Measurements from ENCODE around the gene HSPA1B. TPM values are rescaled to one million over a fixed set of nuclear protein-coding genes. Genes with fewer than 3 reads are reported as not detected.
"Not testable (repeated sequence)": the region's sequence is repeated elsewhere in the genome, so short reads cannot be mapped to it uniquely, and the experiment has no call there.

The HSPA1B gene
- total and polyA plus RNA-seq, 3 experiments from 2014 or later = 5.0 to 81.4 (median 80.9) TPM

DNA sequence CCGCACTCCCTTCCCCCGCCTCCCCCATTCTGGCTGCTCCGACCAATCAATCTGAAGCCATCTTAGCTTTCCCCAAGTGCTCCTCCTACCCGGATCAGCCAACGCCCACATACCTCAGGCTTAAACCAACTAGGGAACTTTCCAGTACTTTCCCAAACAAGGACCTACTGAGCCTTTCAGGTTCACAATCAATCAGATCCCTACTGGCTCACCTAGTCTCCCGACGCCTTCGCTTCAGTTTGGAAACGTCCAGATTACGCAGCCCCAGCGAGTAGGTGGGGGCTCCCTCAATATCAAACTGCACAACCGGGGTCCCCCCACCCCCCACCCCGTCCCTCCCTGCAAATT is 12.9 kb upstream of the HSPA1B start:
- Mint-ChIP-seq H3K27me3 (no peaks in the 10 kb centered on the region), H3K36me3 (peaks cover 8 to 36% (median 9%) of the 10 kb centered on the region in 3 donors), H3K9me3 (no peaks in the 10 kb centered on the region), H3K27ac (peak overlapping the region; percentile 89 to 97 (median 94)), H3K4me3 (peak overlapping the region; percentile 93 to 99 (median 96)), H3K4me1 (peaks cover 38 to 58% (median 51%) of the 10 kb centered on the region in 3 donors)
- CTCF ChIA-PET = interaction anchor here (0.6 to 3.2 kb wide), 12 partner anchors 8 to 162 kb away, joined by 3 to 13 read pairs (median 4); partner anchors contain the start of genes BAG6, LSM2 and VARS1
- DNase-seq = peak; percentile 54 to 79 (median 69)
- Histone ChIP-seq H3K4me3 (ENCODE audit: low read length) (peak overlapping the region; percentile 70), H3K9me3 (ENCODE audit: low read length) (no peaks in the 10 kb centered on the region), H3K27me3 (ENCODE audit: insufficient read depth, low read length, poor library complexity, severe bottlenecking) (no peaks in the 10 kb centered on the region), H3K36me3 (ENCODE audit: insufficient read depth, low read length) (peaks cover 8% of the 10 kb centered on the region), H3K4me1 (ENCODE audit: insufficient read depth, low read length) (peaks cover 30% of the 10 kb centered on the region), H3K27ac (ENCODE audit: low read depth, low read length) (peak overlapping the region; percentile 85)
- POLR2A ChIA-PET = interaction anchor here (0.6 to 1.9 kb wide), 14 partner anchors 8 to 255 kb away, joined by 3 to 18 read pairs (median 4); partner anchors contain the start of genes HSPA1B, LSM2, NEU1 and VARS1

DNA sequence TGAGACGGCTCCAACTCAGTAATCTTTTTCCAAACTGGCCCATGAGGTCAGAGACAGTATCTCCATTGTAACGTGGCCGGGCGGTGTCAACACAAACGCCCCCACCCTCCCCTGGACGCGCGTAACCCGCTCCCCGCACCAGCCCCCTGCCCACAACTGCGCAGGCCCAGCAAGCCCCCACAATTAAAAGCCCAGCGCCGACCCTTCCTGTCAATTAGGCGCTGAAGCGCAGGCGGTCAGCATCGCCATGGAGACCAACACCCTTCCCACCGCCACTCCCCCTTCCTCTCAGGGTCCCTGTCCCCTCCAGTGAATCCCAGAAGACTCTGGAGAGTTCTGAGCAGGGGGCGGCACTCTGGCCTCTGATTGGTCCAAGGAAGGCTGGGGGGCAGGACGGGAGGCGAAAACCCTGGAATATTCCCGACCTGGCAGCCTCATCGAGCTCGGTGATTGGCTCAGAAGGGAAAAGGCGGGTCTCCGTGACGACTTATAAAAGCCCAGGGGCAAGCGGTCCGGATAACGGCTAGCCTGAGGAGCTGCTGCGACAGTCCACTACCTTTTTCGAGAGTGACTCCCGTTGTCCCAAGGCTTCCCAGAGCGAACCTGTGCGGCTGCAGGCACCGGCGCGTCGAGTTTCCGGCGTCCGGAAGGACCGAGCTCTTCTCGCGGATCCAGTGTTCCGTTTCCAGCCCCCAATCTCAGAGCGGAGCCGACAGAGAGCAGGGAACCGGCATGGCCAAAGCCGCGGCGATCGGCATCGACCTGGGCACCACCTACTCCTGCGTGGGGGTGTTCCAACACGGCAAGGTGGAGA is 12.3 kb upstream of the HSPA1B start, which contains the start of the genes HSPA1A and HSPA1L:
HSPA1A (plus strand) TSS at position 519 of the 814 bp plus-strand sequence; CDS start at position 733, 214 bp downstream.
HSPA1L (minus strand) TSS at position 259 of the 814 bp plus-strand sequence. CDS start 3,311 bp downstream, outside the sequence.
- H3K27ac ChIP-seq (ENCODE audit: low read depth, low read length) = peak within 1 kb of the TSS; percentile 88
- Mint-ChIP-seq H3K27me3 (no peaks in the 10 kb centered on the region), H3K36me3 (peaks cover 4 to 32% (median 6%) of the 10 kb centered on the region in 3 donors), H3K4me1 (peaks cover 41 to 58% (median 52%) of the 10 kb centered on the region in 3 donors), H3K4me3 (peak within 1 kb of the TSS; percentile 93 to 99 (median 96)), H3K9me3 (no peaks in the 10 kb centered on the region), H3K27ac (peak within 1 kb of the TSS; percentile 89 to 97 (median 94))
- DNase-seq = peak; percentile 35 to 70 (median 49)
- peaks cover 36% of the 10 kb centered on the region for H3K4me1 ChIP-seq (ENCODE audit: insufficient read depth, low read length)
- no peaks in the 10 kb centered on the region for H3K27me3 ChIP-seq (ENCODE audit: insufficient read depth, low read length, poor library complexity, severe bottlenecking)
- no peaks in the 10 kb centered on the region for H3K9me3 ChIP-seq (ENCODE audit: low read length)
- ChIA-PET POLR2A (interaction anchor here (0.6 to 1.9 kb wide), 11 partner anchors 9 to 256 kb away, joined by 3 to 18 read pairs (median 5); partner anchors contain the start of genes DXO, HSPA1B, LSM2 and NEU1), CTCF (interaction anchor here (0.8 to 1.9 kb wide), 8 partner anchors 9 to 162 kb away, joined by 3 to 9 read pairs (median 4); partner anchors contain the start of genes BAG6 and LSM2)
- peaks cover 7% of the 10 kb centered on the region for H3K36me3 ChIP-seq (ENCODE audit: insufficient read depth, low read length)
- peak within 1 kb of the TSS; percentile 70 for H3K4me3 ChIP-seq (ENCODE audit: low read length)

GRCh38 chr6:31817133-31817928 is 10.2 kb upstream of the HSPA1B start:
- H3K27me3 Mint-ChIP-seq; H3K27me3 ChIP-seq (ENCODE audit: insufficient read depth, low read length, poor library complexity, severe bottlenecking); H3K9me3 Mint-ChIP-seq; H3K9me3 ChIP-seq (ENCODE audit: low read length); H3K36me3 ChIP-seq (ENCODE audit: insufficient read depth, low read length): not testable (repeated sequence)
- ChIA-PET CTCF (interaction anchor here (0.7 to 2.0 kb wide), 11 partner anchors 9 to 88 kb away, joined by 3 to 13 read pairs (median 5); partner anchors contain the start of genes DDAH2, HSPA1B and LSM2), POLR2A (interaction anchor here (0.6 to 1.4 kb wide), 11 partner anchors 9 to 226 kb away, joined by 3 to 12 read pairs (median 5); partner anchors contain the start of genes ABHD16A, GPANK1, HSPA1B and LSM2)
- Histone ChIP-seq H3K4me1 (ENCODE audit: insufficient read depth, low read length) (peaks cover 48% of the 10 kb centered on the region), H3K4me3 (ENCODE audit: low read length) (peak overlapping the region; percentile 88), H3K27ac (ENCODE audit: low read depth, low read length) (peak overlapping the region; percentile 74)
- Mint-ChIP-seq H3K27ac (peak overlapping the region; percentile 77 to 97 (median 82)), H3K4me1 (peaks cover 45 to 63% (median 60%) of the 10 kb centered on the region in 3 donors), H3K4me3 (peak overlapping the region; percentile 83 to 90 (median 88)), H3K36me3 (peaks cover 0 to 19% (median 0%) of the 10 kb centered on the region in 3 donors)
- peak in 1 of 5 donors; percentile 62 for DNase-seq

DNA sequence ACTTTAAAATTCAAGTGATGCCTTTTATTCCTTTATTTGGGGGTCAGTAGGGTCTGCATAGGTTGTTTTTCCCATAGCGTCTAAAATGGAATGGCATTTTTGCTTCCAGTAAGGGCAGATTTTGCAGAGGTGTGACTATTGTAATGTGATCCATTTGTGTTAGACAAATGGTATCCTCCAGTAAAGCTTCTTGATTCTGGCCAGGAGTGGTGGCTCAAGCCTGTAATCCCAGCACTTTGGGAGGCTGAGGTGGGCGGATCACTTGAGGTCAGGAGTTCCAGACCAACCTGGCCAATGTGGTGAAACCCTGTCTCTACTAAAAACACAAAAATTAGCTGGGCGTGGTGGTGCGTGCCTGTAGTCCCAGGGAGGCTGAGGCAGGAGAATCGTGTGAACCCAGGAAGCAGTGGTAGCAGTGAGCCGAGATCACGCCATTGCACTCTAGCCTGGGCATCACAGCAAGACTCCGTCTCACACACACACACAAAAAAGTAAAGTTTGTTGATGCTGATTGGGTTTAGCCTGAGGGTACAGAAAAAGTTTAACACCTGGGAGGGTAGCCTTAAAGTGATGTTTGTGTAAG is 9.5 kb upstream of the HSPA1B start:
- not testable (repeated sequence) for DNase-seq; H3K27me3 Mint-ChIP-seq; H3K9me3 Mint-ChIP-seq; H3K27me3 ChIP-seq (ENCODE audit: insufficient read depth, low read length, poor library complexity, severe bottlenecking); H3K9me3 ChIP-seq (ENCODE audit: low read length); H3K36me3 ChIP-seq (ENCODE audit: insufficient read depth, low read length)
- Mint-ChIP-seq H3K4me1 (peaks cover 44 to 63% (median 60%) of the 10 kb centered on the region in 3 donors), H3K4me3 (peak overlapping the region; percentile 83 to 90 (median 88)), H3K36me3 (peaks cover 0 to 20% (median 0%) of the 10 kb centered on the region in 3 donors), H3K27ac (peak overlapping the region; percentile 77 to 97 (median 82))
- CTCF ChIA-PET = interaction anchor here (0.7 to 2.0 kb wide), 11 partner anchors 8 to 88 kb away, joined by 3 to 13 read pairs (median 5); partner anchors contain the start of genes DDAH2 and LSM2
- Histone ChIP-seq H3K27ac (ENCODE audit: low read depth, low read length) (peak overlapping the region; percentile 74), H3K4me3 (ENCODE audit: low read length) (peak overlapping the region; percentile 88), H3K4me1 (ENCODE audit: insufficient read depth, low read length) (peaks cover 51% of the 10 kb centered on the region)
- POLR2A ChIA-PET = interaction anchor here (0.5 to 1.4 kb wide), 11 partner anchors 8 to 224 kb away, joined by 3 to 12 read pairs (median 5); partner anchors contain the start of genes ABHD16A, GPANK1, HSPA1B and LSM2

- H3K9me3 ChIP-seq (ENCODE audit: low read length) = no peaks in the 10 kb centered on the region
- peak overlapping the region; percentile 63 for H3K27ac ChIP-seq (ENCODE audit: low read depth, low read length)
- Mint-ChIP-seq H3K36me3 (peaks cover 0 to 17% (median 0%) of the 10 kb centered on the region in 3 donors), H3K4me1 (peaks cover 38 to 59% (median 48%) of the 10 kb centered on the region in 3 donors), H3K9me3 (no peaks in the 10 kb centered on the region), H3K27ac (peak overlapping the region in 6 of 8 donors; percentile 32 to 75 (median 56)), H3K27me3 (no peaks in the 10 kb centered on the region), H3K4me3 (peak overlapping the region; percentile 49 to 85 (median 70))
- no peaks in the 10 kb centered on the region for H3K36me3 ChIP-seq (ENCODE audit: insufficient read depth, low read length)
- H3K4me1 ChIP-seq (ENCODE audit: insufficient read depth, low read length) = peaks cover 42% of the 10 kb centered on the region
- no peak overlapping the region for H3K4me3 ChIP-seq (ENCODE audit: low read length)
- ChIA-PET POLR2A (interaction anchor here (0.6 kb wide), 2 partner anchors 81 to 159 kb away, joined by 3 read pairs; partner anchors contain the start of gene C6orf47), CTCF (interaction anchor here (0.6 to 2.1 kb wide), 4 partner anchors 14 to 176 kb away, joined by 3 to 9 read pairs (median 3); partner anchors contain the start of gene LSM2)
- H3K27me3 ChIP-seq (ENCODE audit: insufficient read depth, low read length, poor library complexity, severe bottlenecking) = no peaks in the 10 kb centered on the region
- DNase-seq = no peak
Measured at GRCh38 chr6:31819871-31820299, 7.7 kb upstream of the HSPA1B start.

DNA sequence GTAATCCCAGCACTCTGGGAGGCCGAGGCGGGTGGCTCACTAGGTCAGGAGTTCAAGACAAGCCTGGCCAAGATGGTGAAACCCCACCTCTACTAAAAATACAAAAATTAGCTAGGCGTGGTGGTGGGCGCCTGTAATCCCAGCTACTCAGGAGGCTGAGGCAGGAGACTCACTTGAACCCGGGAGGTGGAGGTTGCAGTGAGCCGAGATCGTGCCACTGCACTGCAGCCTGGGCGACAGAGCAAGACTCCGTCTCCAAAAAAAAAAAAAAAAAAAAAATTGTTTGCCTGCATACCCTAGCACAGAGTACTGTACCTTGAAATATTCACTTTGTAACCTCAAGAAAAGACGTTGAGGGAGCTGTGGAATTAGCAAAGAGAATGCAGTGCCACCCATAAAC is 7.1 kb upstream of the HSPA1B start:
- peaks cover 42% of the 10 kb centered on the region for H3K4me1 ChIP-seq (ENCODE audit: insufficient read depth, low read length)
- H3K27ac ChIP-seq (ENCODE audit: low read depth, low read length); H3K9me3 Mint-ChIP-seq; H3K9me3 ChIP-seq (ENCODE audit: low read length); H3K27me3 Mint-ChIP-seq; H3K36me3 ChIP-seq (ENCODE audit: insufficient read depth, low read length); DNase-seq; H3K27me3 ChIP-seq (ENCODE audit: insufficient read depth, low read length, poor library complexity, severe bottlenecking); POLR2A ChIA-PET; H3K4me3 ChIP-seq (ENCODE audit: low read length): not testable (repeated sequence)
- H3K4me1 Mint-ChIP-seq = peaks cover 41 to 64% (median 50%) of the 10 kb centered on the region in 3 donors
- CTCF ChIA-PET = interaction anchor here (1.1 to 2.1 kb wide), 3 partner anchors 14 to 87 kb away, joined by 3 to 9 read pairs (median 3); partner anchors contain the start of gene LSM2
- peak overlapping the region in 6 of 7 donors; percentile 36 to 97 (median 94) for H3K4me3 Mint-ChIP-seq
- H3K36me3 Mint-ChIP-seq = peaks cover 0 to 13% (median 0%) of the 10 kb centered on the region in 3 donors
- peak overlapping the region in 3 of 8 donors; percentile 32 to 98 (median 35) for H3K27ac Mint-ChIP-seq
